Parathyroid adenoma (tissue), 2 donors: ENCODE measurements around the gene ENAH.

Experiments
- H2AFZ ChIP-seq: fragments of 300-600 bp; sonication (generic); one replicate; pipeline ENCODE4 v1.7.0; 2017; ENCODE audit warnings: antibody characterized with exemption, mild to moderate bottlenecking
- H3K27ac ChIP-seq: fragments of 300-600 bp; sonication (generic); one replicate; pipeline ENCODE4 v1.7.0; 2017
- H3K27me3 ChIP-seq: fragments of 300-600 bp; sonication (generic); one replicate; pipeline ENCODE4 v1.7.0; 2017; ENCODE audit warnings: low read length; ENCODE audit not compliant: control insufficient read depth, insufficient read depth
- H3K36me3 ChIP-seq: fragments of 300-600 bp; sonication (generic); one replicate; pipeline ENCODE4 v1.7.0; 2017; ENCODE audit warnings: low read length; ENCODE audit not compliant: control insufficient read depth, insufficient read depth
- H3K4me1 ChIP-seq: fragments of 300-600 bp; sonication (generic); one replicate; pipeline ENCODE4 v1.7.0; 2017; ENCODE audit warnings: control low read depth
- H3K4me2 ChIP-seq: fragments of 300-600 bp; sonication (generic); one replicate; pipeline ENCODE4 v1.7.0; 2017; ENCODE audit warnings: low read length
- H3K4me3 ChIP-seq: fragments of 300-600 bp; sonication (generic); one replicate; pipeline ENCODE4 v1.7.0; 2017; ENCODE audit warnings: low read depth, low read length
- H3K79me2 ChIP-seq: fragments of 300-600 bp; sonication (generic); one replicate; pipeline ENCODE4 v1.7.0; 2017; ENCODE audit warnings: control low read depth
- H3K9ac ChIP-seq: fragments of 300-600 bp; sonication (generic); one replicate; pipeline ENCODE4 v1.7.0; 2017; ENCODE audit warnings: mild to moderate bottlenecking
- H3K9me3 ChIP-seq: fragments of 300-600 bp; sonication (generic); one replicate; pipeline ENCODE4 v1.7.0; 2017; ENCODE audit warnings: low read length; ENCODE audit not compliant: control insufficient read depth
- CTCF ChIP-seq: fragments of 300-600 bp; sonication (generic); IDR thresholded peaks from one replicate; pipeline ENCODE4 v1.7.0; 2017; ENCODE audit warnings: antibody characterized with exemption, mild to moderate bottlenecking
- donor health status: primary hyperparathyroidism.

Gene ENAH

GRCh38 chr1:225525377-225525776, 127.5 kb downstream of the ENAH start:
- Histone ChIP-seq H3K4me1 (no peaks in the 10 kb centered on the region), H3K4me2 (no peak overlapping the region), H3K4me3 (no peak overlapping the region), H3K9ac (no peak overlapping the region), H3K79me2 (no peaks in the 10 kb centered on the region), H3K27ac (no peak overlapping the region), H3K27me3 (no peaks in the 10 kb centered on the region), H3K36me3 (no peaks in the 10 kb centered on the region), H3K9me3 (no peaks in the 10 kb centered on the region), H2AFZ (no peak overlapping the region)
- no peak for TF ChIP-seq CTCF

GRCh38 chr1:225524570-225524969, 128.4 kb downstream of the ENAH start:
- TF ChIP-seq CTCF = no peak
- Histone ChIP-seq H3K4me3 (no peak overlapping the region), H3K4me2 (no peak overlapping the region), H3K27ac (no peak overlapping the region), H3K9me3 (no peaks in the 10 kb centered on the region), H3K36me3 (no peaks in the 10 kb centered on the region), H3K79me2 (no peaks in the 10 kb centered on the region), H2AFZ (no peak overlapping the region), H3K9ac (no peak overlapping the region), H3K27me3 (no peaks in the 10 kb centered on the region), H3K4me1 (no peaks in the 10 kb centered on the region)

GRCh38 chr1:225523263-225523950, 129.5 kb downstream of the ENAH start:
- no peak overlapping the region for H3K9ac ChIP-seq
- H3K27ac ChIP-seq = no peak overlapping the region

GRCh38 chr1:225522588-225523262, 130.2 kb downstream of the ENAH start:
- Histone ChIP-seq H3K27ac (no peak overlapping the region), H3K27me3 (no peaks in the 10 kb centered on the region), H3K4me2 (no peak overlapping the region), H3K36me3 (no peaks in the 10 kb centered on the region), H2AFZ (no peak overlapping the region), H3K9ac (no peak overlapping the region), H3K4me3 (no peak overlapping the region), H3K9me3 (no peaks in the 10 kb centered on the region), H3K79me2 (no peaks in the 10 kb centered on the region), H3K4me1 (no peaks in the 10 kb centered on the region)
- TF ChIP-seq CTCF = no peak

More at GRCh38 chr1:225523263-225523950, 129.5 kb downstream of the ENAH start:
- Histone ChIP-seq H3K79me2 (no peaks in the 10 kb centered on the region), H3K9me3 (no peaks in the 10 kb centered on the region), H3K4me2 (no peak overlapping the region), H3K27me3 (no peaks in the 10 kb centered on the region), H2AFZ (no peak overlapping the region), H3K4me3 (no peak overlapping the region), H3K36me3 (no peaks in the 10 kb centered on the region), H3K4me1 (no peaks in the 10 kb centered on the region)
- TF ChIP-seq CTCF = no peak
